Suprapubic skin (tissue), 4 donors: ENCODE measurements around the gene LIPF. TPM values are rescaled to one million over a fixed set of nuclear protein-coding genes. Genes with fewer than 3 reads are reported as not detected.

ENCODE experiments used
- DNase-seq, 2 donors: peaks; one replicate each; pipeline ENCODE4 v3.0.0-alpha.2; 2019; ENCODE audit warnings: low spot score in 2 of 2
- H3K27ac ChIP-seq: fragments of 200-600 bp; sonication (generic); one replicate; pipeline ENCODE4 v1.5.1; 2019
- H3K27me3 ChIP-seq: fragments of 200-600 bp; sonication (generic); one replicate; pipeline ENCODE4 v1.5.1; 2019
- H3K36me3 ChIP-seq: fragments of 200-600 bp; sonication (generic); one replicate; pipeline ENCODE4 v1.5.1; 2019
- H3K4me1 ChIP-seq: fragments of 200-600 bp; sonication (generic); one replicate; pipeline ENCODE4 v1.5.1; 2019
- H3K4me3 ChIP-seq: fragments of 200-600 bp; sonication (generic); one replicate; pipeline ENCODE4 v1.5.1; 2019; ENCODE audit warnings: mild to moderate bottlenecking
- H3K9me3 ChIP-seq: fragments of 200-600 bp; sonication (generic); one replicate; pipeline ENCODE4 v1.5.1; 2019
- CTCF ChIP-seq, 2 donors: fragments of 200-600 bp in 1 of 2; fragments of 450-650 bp in 1 of 2; sonication (generic) in 1 of 2; IDR thresholded peaks; one replicate each; pipeline ENCODE4 v1.5.1; 2016 to 2019; ENCODE audit warnings: antibody characterized with exemption in 2 of 2, mild to moderate bottlenecking in 1 of 2, moderate library complexity in 1 of 2
- EP300 ChIP-seq: sonication (generic); formaldehyde crosslinking; IDR thresholded peaks from one replicate; pipeline ENCODE4 v1.6.1; 2017; ENCODE audit warnings: antibody characterized with exemption
- POLR2A ChIP-seq, 2 donors: fragments of 450-650 bp; IDR thresholded peaks; one replicate each; pipeline ENCODE4 v1.6.1; 2017; ENCODE audit warnings: antibody characterized with exemption in 2 of 2, mild to moderate bottlenecking in 2 of 2, moderate library complexity in 2 of 2
- POLR2AphosphoS5 ChIP-seq, 3 donors: sonication (generic); formaldehyde crosslinking; IDR thresholded peaks; one replicate each; pipeline ENCODE4 v1.6.1; 2017; ENCODE audit warnings: antibody characterized with exemption in 3 of 3
- WGBS: methylation state at CpG from one replicate; pipeline ENCODE4 v1.1.5; 2018; 5-methylcytosine and 5-hydroxymethylcytosine counted together
- total RNA-seq, 4 donors: library from RNA; depleted of rRNA; stranded (reverse); fragments of >200 nt; gene quantifications; one replicate each; pipeline ENCODE4 v1.1.0, GENCODE V29; 2016

LIPF gene
- total RNA-seq, 4 donors from 2014 or later = not detected

- 64% methylated on average over 2 of the region's 2 CpGs for WGBS
- TF ChIP-seq EP300 = no peak
- TF ChIP-seq POLR2AphosphoS5 (IDR thresholded peaks at IDR 0.05) = no peak
- TF ChIP-seq CTCF (IDR thresholded peaks at IDR 0.05) = no peak
- TF ChIP-seq POLR2A (IDR thresholded peaks at IDR 0.05) = no peak
- DNase-seq = no peak
- no peaks in the 10 kb centered on the region for H3K4me1 ChIP-seq
- H3K27me3 ChIP-seq = no peaks in the 10 kb centered on the region
- no peak overlapping the region for H3K4me3 ChIP-seq
- no peak overlapping the region for H3K27ac ChIP-seq
- no peaks in the 10 kb centered on the region for H3K36me3 ChIP-seq
- no peaks in the 10 kb centered on the region for H3K9me3 ChIP-seq
These were observed 40.4 kb upstream of the LIPF start for GRCh38 chr10:88623835-88624234.

GRCh38 chr10:88624840-88625239 is 39.4 kb upstream of the LIPF start:
- DNase-seq = no peak
- Histone ChIP-seq H3K27me3 (no peaks in the 10 kb centered on the region), H3K9me3 (no peaks in the 10 kb centered on the region), H3K4me1 (no peaks in the 10 kb centered on the region), H3K36me3 (no peaks in the 10 kb centered on the region), H3K4me3 (no peak overlapping the region), H3K27ac (no peak overlapping the region)
- TF ChIP-seq CTCF (IDR thresholded peaks at IDR 0.05) (no peak), EP300 (no peak), POLR2AphosphoS5 (IDR thresholded peaks at IDR 0.05) (no peak), POLR2A (IDR thresholded peaks at IDR 0.05) (no peak)

GRCh38 chr10:88640186-88640585 is 24.1 kb upstream of the LIPF start:
- peaks cover 9% of the 10 kb centered on the region for H3K9me3 ChIP-seq
- H3K27ac ChIP-seq = no peak overlapping the region
- DNase-seq = no peak
- WGBS = 75% methylated on average over 2 of the region's 2 CpGs
- H3K4me3 ChIP-seq = no peak overlapping the region
- H3K27me3 ChIP-seq = peaks cover 3% of the 10 kb centered on the region
- no peaks in the 10 kb centered on the region for H3K4me1 ChIP-seq
- H3K36me3 ChIP-seq = no peaks in the 10 kb centered on the region
- TF ChIP-seq POLR2A (IDR thresholded peaks at IDR 0.05) = no peak
- TF ChIP-seq POLR2AphosphoS5 (IDR thresholded peaks at IDR 0.05) = no peak
- TF ChIP-seq CTCF (IDR thresholded peaks at IDR 0.05) = no peak
- no peak for TF ChIP-seq EP300

- peaks cover 3% of the 10 kb centered on the region for H3K27me3 ChIP-seq
- no peak overlapping the region for H3K27ac ChIP-seq
- H3K4me3 ChIP-seq = no peak overlapping the region
- WGBS = 85% methylated on average over 6 of the region's 6 CpGs
- no peak for DNase-seq
- H3K9me3 ChIP-seq = peaks cover 9% of the 10 kb centered on the region
- no peaks in the 10 kb centered on the region for H3K36me3 ChIP-seq
- no peak for TF ChIP-seq POLR2AphosphoS5 (IDR thresholded peaks at IDR 0.05)
- no peaks in the 10 kb centered on the region for H3K4me1 ChIP-seq
These were observed 22.0 kb upstream of the LIPF start for GRCh38 chr10:88642209-88642608.

GRCh38 chr10:88642963-88643362 is 21.3 kb upstream of the LIPF start:
- no peak overlapping the region for H3K27ac ChIP-seq
- H3K4me1 ChIP-seq = no peaks in the 10 kb centered on the region
- DNase-seq = no peak
- H3K27me3 ChIP-seq = peaks cover 3% of the 10 kb centered on the region
- no peak overlapping the region for H3K4me3 ChIP-seq
- peaks cover 3% of the 10 kb centered on the region for H3K9me3 ChIP-seq
- TF ChIP-seq CTCF (IDR thresholded peaks at IDR 0.05) = no peak
- TF ChIP-seq POLR2A (IDR thresholded peaks at IDR 0.05) = no peak
- no peak for TF ChIP-seq EP300
- TF ChIP-seq POLR2AphosphoS5 (IDR thresholded peaks at IDR 0.05) = no peak
- H3K36me3 ChIP-seq = no peaks in the 10 kb centered on the region

- Histone ChIP-seq H3K36me3 (no peaks in the 10 kb centered on the region), H3K27me3 (no peaks in the 10 kb centered on the region), H3K4me1 (no peaks in the 10 kb centered on the region), H3K4me3 (no peak overlapping the region), H3K27ac (no peak overlapping the region), H3K9me3 (no peaks in the 10 kb centered on the region)
- 51% methylated on average over 2 of the region's 2 CpGs for WGBS
- DNase-seq = no peak
- TF ChIP-seq POLR2A (IDR thresholded peaks at IDR 0.05) (no peak), CTCF (IDR thresholded peaks at IDR 0.05) (no peak), POLR2AphosphoS5 (IDR thresholded peaks at IDR 0.05) (no peak), EP300 (no peak)
These were observed 17.1 kb upstream of the LIPF start for GRCh38 chr10:88647061-88647615.
